Measurements from ENCODE around the gene PCDHA13.
"Not testable (repeated sequence)": the region's sequence is repeated elsewhere in the genome, so short reads cannot be mapped to it uniquely, and the experiment has no call there.

Gene PCDHA13, protein sequence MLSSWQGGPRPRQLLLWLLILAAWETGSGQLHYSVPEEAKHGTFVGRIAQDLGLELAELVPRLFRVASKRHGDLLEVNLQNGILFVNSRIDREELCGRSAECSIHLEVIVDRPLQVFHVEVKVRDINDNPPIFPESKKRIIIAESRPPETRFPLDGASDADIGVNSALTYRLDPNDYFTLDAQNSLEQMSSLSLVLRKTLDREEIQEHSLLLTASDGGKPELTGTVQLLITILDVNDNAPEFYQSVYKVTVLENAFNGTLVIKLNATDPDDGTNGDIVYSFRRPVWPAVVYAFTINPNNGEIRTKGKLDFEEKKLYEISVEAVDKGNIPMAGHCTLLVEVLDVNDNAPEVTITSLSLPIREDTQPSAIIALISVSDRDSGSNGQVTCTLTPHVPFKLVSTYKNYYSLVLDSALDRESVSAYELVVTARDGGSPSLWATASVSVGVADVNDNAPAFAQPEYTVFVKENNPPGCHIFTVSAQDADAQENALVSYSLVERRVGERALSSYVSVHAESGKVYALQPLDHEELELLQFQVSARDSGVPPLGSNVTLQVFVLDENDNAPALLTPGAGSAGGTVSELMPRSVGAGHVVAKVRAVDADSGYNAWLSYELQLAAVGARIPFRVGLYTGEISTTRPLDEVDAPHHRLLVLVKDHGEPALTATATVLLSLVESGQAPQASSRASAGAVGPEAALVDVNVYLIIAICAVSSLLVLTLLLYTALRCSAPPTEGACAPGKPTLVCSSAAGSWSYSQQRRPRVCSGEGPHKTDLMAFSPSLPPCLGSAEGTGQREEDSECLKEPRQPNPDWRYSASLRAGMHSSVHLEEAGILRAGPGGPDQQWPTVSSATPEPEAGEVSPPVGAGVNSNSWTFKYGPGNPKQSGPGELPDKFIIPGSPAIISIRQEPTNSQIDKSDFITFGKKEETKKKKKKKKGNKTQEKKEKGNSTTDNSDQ

DNA sequence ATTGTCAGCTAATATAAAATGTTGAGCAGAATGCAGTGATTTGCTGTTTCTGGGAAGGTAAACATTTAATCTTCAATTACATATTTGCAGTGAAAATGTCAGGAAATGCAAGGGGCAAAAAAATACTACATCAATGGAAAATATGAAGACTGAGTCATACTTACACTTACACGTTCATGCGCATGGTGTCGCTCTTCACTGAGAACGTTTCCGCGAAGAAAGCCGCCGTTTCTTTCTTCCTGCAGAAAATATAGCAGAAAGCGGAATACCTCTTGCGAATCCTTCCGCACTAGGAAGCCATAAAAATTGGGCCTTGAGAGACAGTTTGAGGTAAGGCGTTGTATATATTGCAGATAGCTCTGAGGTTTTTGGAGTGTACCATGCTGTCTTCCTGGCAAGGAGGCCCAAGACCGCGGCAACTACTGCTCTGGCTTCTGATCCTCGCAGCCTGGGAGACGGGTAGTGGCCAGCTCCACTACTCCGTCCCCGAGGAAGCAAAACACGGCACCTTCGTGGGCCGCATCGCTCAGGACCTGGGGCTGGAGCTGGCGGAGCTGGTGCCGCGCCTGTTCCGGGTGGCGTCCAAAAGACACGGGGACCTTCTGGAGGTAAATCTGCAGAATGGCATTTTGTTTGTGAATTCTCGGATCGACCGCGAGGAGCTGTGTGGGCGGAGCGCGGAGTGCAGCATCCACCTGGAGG lies at the start of gene PCDHA13:
Gene PCDHA13, plus strand, starts transcription at position 236 of the 702 bp plus-strand sequence. Its CDS starts 145 bp downstream, at position 381.
- no peak for DNase-seq (ENCODE audit: low spot score)

DNA sequence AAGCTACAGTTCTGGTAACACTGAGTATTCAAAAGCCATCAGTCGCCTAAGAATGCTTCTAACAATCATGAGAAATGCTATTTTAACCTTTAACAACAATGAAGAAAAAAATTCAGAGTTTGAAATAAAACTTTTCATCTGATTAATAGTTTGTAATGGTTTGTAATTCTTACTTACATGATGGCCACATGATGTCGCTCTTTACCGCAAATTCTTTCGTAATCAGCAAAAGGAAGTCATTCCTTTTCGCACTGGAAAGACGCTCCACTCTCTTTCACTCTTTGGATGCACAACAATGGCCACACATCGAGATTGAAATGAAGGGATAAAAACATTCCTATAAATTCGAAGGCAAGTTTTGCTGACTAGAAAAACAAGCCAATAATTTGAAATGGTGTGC lies 47.9 kb upstream of the PCDHA13 start, which contains the start of gene PCDHA7:
Gene PCDHA7, plus strand, starts transcription at position 277 of the 400 bp plus-strand sequence. Its CDS starts 115 bp downstream, at position 392.
- no peak for DNase-seq (ENCODE audit: low spot score)

DNA sequence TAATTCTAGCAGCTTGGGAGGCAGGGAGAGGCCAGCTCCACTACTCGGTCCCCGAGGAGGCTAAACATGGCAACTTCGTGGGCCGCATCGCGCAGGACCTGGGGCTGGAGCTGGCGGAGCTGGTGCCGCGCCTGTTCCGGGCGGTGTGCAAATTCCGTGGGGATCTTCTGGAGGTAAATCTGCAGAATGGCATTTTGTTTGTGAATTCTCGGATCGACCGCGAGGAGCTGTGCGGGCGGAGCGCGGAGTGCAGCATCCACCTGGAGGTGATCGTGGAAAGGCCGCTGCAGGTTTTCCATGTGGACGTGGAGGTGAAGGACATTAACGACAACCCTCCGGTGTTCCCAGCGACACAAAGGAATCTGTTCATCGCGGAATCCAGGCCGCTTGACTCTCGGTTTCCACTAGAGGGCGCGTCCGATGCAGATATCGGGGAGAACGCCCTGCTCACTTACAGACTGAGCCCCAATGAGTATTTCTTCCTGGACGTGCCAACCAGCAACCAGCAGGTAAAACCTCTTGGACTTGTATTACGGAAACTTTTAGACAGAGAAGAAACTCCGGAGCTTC lies 47.4 kb upstream of the PCDHA13 start:
- DNase-seq (ENCODE audit: low spot score): not testable (repeated sequence)

DNA sequence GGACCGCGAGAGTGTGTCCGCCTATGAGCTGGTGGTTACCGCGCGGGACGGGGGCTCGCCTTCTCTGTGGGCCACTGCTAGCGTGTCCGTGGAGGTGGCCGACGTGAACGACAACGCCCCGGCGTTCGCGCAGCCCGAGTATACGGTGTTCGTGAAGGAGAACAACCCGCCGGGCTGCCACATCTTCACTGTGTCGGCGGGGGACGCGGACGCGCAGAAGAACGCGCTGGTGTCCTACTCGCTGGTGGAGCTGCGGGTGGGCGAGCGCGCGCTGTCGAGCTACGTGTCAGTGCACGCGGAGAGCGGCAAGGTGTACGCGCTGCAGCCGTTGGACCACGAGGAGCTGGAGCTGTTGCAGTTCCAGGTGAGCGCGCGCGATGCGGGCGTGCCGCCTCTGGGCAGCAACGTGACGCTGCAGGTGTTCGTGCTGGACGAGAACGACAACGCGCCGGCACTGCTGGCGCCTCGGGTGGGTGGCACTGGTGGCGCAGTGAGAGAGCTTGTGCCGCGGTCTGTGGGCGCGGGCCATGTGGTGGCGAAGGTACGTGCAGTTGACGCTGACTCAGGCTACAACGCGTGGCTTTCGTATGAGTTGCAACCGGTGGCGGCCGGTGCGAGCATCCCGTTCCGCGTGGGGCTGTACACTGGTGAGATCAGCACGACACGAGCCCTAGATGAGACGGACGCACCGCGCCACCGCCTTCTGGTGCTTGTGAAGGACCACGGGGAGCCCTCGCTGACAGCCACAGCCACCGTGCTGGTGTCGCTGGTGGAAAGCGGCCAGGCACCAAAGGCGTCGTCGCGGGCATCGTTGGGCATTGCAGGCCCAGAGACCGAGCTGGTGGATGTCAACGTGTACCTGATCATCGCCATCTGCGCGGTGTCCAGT lies 46.1 kb upstream of the PCDHA13 start:
- no peak for DNase-seq (ENCODE audit: low spot score)

DNA sequence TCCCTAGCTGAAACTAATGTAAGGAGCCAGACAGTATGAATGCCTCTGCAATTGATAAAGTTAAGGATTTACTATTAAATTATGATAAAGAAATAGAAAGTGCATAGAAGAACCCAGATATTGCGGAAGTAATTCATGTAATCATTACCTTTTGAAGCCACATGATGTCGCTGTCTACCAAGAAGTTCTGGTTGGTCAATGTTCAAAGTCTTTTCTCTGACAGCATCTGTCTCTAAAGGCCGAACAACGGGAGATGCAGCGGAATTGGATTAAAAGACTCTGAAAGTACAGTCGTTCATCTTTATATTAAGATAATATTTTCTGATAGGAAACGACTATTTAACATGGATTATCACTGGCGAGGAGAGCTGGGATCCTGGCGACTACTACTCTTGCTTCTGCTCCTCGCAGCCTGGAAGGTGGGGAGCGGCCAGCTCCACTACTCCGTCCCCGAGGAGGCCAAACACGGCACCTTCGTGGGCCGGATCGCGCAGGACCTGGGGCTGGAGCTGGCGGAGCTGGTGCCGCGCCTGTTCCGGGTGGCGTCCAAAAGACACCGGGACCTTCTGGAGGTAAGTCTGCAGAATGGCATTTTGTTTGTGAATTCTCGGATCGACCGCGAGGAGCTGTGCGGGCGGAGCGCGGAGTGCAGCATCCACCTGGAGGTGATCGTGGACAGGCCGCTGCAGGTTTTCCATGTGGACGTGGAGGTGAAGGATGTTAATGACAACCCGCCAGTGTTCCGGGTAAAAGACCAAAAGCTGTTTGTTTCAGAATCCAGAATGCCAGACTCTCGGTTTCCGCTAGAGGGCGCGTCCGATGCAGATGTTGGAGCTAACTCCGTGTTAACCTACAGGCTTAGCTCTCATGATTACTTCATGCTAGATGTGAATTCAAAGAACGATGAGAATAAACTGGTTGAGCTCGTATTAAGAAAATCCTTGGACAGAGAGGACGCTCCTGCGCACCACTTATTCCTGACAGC lies 40.7 kb upstream of the PCDHA13 start, which contains the start of gene PCDHA8:
Gene PCDHA8, plus strand, starts transcription at position 210 of the 985 bp plus-strand sequence. Its CDS starts 135 bp downstream, at position 345.
- DNase-seq (ENCODE audit: low spot score): peak; percentile 4

DNA sequence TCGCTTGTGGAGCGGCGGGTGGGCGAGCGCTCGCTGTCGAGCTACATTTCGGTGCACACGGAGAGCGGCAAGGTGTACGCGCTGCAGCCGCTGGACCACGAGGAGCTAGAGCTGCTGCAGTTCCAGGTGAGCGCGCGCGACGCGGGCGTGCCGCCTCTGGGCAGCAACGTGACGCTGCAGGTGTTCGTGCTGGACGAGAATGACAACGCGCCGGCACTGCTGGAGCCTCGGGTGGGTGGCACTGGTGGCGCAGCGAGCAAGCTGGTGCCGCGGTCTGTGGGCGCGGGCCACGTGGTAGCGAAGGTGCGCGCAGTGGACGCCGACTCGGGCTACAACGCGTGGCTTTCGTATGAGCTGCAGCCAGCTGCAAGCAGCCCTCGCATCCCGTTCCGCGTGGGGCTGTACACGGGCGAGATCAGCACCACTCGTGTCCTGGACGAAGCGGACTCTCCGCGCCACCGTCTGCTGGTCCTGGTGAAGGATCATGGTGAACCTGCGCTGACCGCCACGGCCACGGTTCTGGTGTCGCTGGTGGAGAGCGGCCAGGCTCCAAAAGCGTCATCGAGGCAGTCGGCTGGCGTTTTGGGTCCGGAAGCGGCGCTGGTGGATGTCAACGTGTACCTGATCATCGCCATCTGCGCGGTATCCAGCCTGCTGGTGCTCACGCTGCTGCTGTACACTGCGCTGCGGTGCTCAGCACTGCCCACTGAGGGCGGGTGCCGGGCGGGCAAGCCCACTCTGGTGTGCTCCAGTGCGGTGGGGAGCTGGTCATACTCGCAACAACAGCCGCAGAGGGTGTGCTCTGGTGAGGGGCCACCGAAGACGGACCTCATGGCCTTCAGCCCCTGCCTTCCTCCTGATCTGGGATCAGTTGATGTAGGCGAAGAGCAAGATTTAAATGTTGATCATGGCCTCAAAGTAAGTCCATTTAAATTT lies 38.9 kb upstream of the PCDHA13 start:
- DNase-seq (ENCODE audit: low spot score): no peak

DNA sequence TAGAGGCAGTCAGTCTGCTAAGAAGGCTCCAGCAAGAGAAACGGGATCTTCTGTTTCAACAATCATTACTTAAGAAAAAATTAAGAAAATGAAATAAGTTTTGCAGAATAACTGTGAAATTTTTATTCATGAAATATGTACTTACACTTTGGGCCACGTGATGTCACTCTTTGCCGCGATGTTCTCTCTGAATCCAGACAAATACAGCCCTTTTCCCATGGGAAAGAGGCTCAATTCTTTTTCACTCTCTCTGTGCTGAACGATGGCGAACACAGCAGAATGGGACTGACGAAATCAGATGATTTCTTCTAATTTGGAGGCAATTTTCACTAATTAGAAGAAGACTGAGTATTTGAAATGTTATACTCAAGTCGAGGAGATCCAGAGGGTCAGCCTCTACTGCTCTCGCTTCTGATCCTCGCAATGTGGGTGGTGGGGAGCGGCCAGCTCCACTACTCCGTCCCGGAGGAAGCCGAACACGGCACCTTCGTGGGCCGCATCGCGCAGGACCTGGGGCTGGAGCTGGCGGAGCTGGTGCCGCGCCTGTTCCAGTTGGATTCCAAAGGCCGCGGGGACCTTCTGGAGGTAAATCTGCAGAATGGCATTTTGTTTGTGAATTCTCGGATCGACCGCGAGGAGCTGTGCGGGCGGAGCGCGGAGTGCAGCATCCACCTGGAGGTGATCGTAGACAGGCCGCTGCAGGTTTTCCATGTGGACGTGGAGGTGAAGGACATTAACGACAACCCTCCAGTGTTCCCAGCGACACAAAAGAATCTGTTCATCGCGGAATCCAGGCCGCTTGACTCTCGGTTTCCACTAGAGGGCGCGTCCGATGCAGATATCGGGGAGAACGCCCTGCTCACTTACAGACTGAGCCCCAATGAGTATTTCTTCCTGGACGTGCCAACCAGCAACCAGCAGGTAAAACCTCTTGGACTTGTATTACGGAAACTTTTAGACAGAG lies 33.5 kb upstream of the PCDHA13 start, which contains the start of gene PCDHA9:
Gene PCDHA9, plus strand, starts transcription at position 244 of the 964 bp plus-strand sequence. Its CDS starts 114 bp downstream, at position 358.
- not testable (repeated sequence) for DNase-seq (ENCODE audit: low spot score)

DNA sequence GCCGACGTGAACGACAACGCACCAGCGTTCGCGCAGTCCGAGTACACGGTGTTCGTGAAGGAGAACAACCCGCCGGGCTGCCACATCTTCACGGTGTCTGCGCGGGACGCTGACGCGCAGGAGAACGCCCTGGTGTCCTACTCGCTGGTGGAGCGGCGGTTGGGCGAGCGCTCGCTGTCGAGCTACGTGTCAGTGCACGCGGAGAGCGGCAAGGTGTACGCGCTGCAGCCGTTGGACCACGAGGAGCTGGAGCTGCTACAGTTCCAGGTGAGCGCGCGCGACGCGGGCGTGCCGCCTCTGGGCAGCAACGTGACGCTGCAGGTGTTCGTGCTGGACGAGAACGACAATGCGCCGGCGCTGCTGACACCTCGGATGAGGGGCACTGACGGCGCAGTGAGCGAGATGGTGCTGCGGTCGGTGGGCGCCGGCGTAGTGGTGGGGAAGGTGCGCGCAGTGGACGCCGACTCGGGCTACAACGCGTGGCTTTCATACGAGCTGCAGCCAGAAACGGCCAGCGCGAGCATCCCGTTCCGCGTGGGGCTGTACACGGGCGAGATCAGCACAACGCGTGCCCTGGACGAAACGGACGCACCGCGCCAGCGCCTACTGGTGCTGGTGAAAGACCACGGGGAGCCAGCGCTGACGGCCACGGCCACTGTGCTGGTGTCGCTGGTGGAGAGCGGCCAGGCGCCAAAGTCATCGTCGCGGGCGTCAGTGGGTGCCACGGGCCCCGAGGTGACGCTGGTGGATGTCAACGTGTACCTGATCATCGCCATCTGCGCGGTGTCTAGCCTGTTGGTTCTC lies 31.9 kb upstream of the PCDHA13 start:
- DNase-seq (ENCODE audit: low spot score): not testable (repeated sequence)

DNA sequence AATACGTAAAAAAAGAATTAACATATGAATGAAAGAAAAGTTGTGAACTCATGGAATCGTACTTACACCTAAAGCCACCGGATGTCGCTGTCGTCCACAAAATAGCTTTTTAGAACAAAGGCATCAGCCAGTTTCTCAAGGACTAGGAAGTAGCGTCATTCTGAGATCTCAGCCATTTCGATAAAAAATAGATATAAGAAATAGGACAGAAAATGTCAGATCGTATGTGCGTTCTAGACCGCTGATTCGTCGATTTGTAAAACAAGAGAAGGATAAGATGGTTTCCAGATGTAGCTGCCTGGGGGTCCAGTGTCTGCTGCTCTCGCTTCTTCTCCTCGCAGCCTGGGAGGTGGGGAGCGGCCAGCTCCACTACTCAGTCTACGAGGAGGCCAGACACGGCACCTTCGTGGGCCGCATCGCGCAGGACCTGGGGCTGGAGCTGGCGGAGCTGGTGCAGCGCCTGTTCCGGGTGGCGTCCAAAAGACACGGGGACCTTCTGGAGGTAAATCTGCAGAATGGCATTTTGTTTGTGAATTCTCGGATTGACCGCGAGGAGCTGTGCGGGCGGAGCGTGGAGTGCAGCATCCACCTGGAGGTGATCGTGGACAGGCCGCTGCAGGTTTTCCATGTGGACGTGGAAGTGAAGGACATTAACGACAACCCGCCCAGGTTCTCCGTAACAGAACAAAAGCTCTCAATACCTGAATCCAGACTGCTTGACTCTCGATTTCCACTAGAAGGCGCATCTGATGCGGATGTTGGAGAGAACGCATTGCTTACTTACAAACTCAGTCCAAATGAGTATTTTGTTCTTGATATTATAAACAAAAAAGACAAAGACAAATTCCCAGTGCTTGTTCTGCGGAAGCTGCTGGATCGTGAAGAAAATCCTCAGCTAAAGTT lies 25.9 kb upstream of the PCDHA13 start, which contains the start of gene PCDHA10:
Gene PCDHA10, plus strand, starts transcription at position 126 of the 903 bp plus-strand sequence. Its CDS starts 152 bp downstream, at position 278.
- DNase-seq (ENCODE audit: low spot score): no peak

DNA sequence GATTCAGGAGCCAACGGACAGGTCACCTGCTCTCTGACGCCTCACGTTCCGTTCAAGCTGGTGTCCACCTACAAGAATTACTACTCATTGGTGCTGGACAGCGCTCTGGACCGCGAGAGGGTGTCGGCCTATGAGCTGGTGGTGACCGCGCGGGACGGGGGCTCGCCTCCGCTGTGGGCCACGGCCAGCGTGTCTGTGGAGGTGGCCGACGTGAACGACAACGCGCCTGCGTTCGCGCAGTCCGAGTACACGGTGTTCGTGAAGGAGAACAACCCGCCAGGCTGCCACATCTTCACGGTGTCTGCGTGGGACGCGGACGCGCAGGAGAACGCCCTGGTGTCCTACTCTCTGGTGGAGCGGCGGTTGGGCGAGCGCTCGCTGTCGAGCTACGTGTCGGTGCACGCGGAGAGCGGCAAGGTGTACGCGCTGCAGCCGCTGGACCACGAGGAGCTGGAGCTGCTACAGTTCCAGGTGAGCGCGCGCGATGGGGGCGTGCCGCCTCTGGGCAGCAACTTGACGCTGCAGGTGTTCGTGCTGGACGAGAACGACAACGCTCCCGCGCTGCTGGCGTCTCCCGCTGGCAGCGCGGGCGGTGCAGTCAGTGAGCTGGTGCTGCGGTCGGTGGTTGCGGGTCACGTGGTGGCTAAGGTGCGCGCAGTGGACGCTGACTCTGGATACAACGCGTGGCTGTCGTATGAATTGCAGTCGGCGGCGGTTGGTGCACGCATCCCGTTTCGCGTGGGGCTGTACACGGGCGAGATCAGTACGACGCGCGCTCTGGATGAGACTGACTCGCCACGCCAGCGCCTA lies 24.5 kb upstream of the PCDHA13 start:
- DNase-seq (ENCODE audit: low spot score): no peak

DNA sequence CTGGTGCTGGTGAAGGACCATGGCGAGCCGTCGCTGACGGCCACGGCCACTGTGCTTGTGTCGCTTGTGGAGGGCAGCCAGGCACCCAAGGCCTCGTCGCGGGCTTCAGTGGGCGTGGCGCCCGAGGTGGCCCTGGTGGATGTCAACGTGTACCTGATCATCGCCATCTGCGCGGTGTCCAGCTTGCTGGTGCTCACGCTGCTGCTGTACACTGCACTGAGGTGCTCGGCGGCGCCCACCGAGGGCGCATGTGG lies 24.0 kb upstream of the PCDHA13 start:
- no peak for DNase-seq (ENCODE audit: low spot score)

DNA sequence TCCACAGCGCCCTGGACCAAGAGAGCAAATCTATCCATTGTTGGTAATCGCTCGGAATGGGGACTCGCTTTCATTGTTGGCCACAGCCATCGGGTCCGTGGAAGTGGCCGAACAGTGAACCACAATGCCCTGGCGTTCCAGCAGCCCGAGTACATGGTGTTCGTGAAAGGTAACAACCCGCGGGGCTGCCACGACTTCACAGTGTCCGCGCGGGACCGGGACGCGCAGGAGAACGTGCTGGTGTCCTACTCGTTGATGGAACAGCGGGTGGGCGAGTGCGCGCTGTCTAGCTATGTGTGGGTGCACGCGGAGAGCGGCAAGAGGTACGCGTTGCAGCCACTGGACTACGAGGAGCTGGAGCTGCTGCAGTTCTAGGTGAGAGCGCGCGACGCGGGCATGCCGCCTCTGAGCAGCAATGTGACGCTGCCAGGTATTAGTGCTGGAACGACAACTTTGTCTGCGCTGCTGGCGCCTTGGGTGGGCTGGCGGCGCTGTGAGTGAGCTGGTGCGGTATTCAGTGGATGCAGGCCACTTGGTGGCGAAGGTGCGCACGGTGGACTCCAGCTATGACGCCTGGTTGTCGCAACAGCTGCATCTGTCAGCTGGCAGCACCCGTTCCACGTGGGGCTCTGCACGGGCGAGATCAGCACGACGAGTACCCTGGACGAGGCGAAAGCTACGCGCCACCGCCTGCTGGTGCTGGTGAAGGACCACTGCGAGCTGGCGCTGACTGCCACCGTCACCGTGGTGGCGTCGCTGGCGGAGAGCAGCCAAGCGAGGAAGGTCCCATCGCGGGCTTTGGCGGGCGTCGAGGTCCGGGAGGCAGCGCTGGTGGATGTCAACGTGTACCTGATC lies 19.3 kb upstream of the PCDHA13 start:
- no peak for DNase-seq (ENCODE audit: low spot score)
